ENCODE measurements around the gene OAT. TPM values are rescaled to one million over a fixed set of nuclear protein-coding genes. Genes with fewer than 3 reads are reported as not detected.

OAT gene
- polyA plus RNA-seq, 2 of the 4 experiments (the other 2 are of a cell fraction): 81.3 to 97.6 TPM

DNA sequence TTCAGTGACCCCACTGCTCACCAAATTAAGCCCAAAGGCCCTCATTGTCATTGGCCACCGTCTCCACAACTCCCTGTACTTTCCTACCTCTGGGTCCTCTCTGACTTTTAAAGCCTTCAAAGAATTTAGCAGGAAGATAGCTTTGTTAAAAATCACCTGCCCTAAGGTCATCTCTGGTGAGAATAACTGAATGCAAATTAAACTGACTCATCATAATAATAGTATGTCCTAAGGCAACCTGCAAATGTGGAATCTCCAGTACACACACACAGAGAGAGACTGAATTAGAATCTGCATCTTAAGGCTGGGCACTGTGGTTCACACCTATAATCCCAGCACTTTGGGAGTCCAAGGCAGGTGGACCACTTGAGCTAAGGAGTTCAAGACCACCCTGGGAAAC is 24.1 kb downstream of the OAT start:
- no peak overlapping the region for H3K4me2 ChIP-seq
- DNase-seq (ENCODE audit: low read depth in 1 of 2, low spot score in 1 of 2) (no peak), FAIRE-seq (no peak), ATAC-seq (no peak)
- TF ChIP-seq RAD21 (conservative IDR thresholded peaks at IDR 0.05 in 1 of 2, IDR thresholded peaks at IDR 0.05 in 1 of 2) (no peak), POLR2A (IDR thresholded peaks at IDR 0.05; ENCODE audit: low read length) (no peak), MYC (IDR thresholded peaks at IDR 0.05; ENCODE audit: borderline replicate concordance, low read length) (no peak), HOXB13 (CRISPR knock-in tag; IDR thresholded peaks at IDR 0.05; ENCODE audit: low read depth) (no peak), MAFK (IDR thresholded peaks at IDR 0.05; ENCODE audit: partially characterized antibody) (peak; percentile 79), RCOR1 (IDR thresholded peaks at IDR 0.05; ENCODE audit: low read depth, low read length) (no peak), KDM1A (IDR thresholded peaks at IDR 0.05; ENCODE audit: low read depth) (no peak)
- TF ChIP-seq, protein P1, sequence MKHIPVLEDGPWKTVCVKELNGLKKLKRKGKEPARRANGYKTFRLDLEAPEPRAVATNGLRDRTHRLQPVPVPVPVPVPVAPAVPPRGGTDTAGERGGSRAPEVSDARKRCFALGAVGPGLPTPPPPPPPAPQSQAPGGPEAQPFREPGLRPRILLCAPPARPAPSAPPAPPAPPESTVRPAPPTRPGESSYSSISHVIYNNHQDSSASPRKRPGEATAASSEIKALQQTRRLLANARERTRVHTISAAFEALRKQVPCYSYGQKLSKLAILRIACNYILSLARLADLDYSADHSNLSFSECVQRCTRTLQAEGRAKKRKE (CRISPR knock-in tag; IDR thresholded peaks at IDR 0.05; ENCODE audit: low read depth): no peak
- WGBS (ENCODE audit: missing lambda C conversion rate): 73% methylated on average over 1 of the region's 1 CpG
- ChIA-PET CTCF (interaction anchor here (1.3 to 24.7 kb wide), 3 partner anchors 10 to 428 kb away, joined by 3 to 581 read pairs (median 51); no protein-coding TSS in a partner anchor), POLR2A (no interaction called here)
- H3K27ac ChIP-seq: no peak overlapping the region
- no peak overlapping the region for H3K4me3 ChIP-seq
- no peaks in the 10 kb centered on the region for H3K9me3 ChIP-seq
- no peaks in the 10 kb centered on the region for H3K4me1 ChIP-seq

DNA sequence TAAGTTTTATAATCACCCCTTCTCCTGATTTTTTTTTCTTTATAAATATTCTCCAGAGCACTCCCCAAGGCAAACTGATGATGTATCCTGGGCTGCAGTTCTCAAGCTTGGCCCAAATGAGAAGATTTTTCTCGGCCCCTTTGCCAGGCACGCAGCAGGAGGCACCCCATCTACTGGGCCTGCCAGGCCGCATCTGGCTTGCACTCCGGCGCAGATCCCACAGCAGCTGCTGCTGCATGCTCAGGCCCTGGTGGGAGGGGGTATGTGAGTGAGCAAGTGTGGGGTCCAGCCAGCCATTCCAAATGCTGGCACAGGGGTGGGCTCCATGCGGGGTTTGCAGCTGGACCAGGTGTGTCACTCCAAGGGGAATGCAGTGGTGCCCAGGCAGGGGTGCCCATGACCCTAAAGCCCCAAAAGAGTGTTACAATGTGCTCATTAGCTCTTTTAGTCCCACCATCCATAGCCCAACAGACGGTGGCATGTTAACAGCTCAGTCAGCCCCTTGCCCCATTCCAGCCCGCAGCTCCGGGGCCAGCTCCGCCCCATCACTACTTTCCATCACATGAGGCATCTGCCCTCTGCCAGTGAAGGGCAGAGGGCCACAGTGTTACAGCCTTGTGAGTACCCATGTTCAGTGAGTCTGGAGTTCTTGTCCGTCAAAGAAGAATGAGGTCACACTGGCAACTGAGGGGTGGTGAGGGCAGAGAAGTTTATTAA is 25.9 kb downstream of the OAT start:
- no peak overlapping the region for H3K4me2 ChIP-seq
- no peaks in the 10 kb centered on the region for H3K9me3 ChIP-seq
- H3K4me3 ChIP-seq: no peak overlapping the region
- FAIRE-seq (no peak), ATAC-seq (no peak), DNase-seq (ENCODE audit: low read depth in 1 of 2, low spot score in 1 of 2) (no peak)
- TF ChIP-seq EP300 (IDR thresholded peaks at IDR 0.05) (no peak), ZFP36 (IDR thresholded peaks at IDR 0.05; ENCODE audit: borderline replicate concordance, partially characterized antibody) (no peak), TFCP2L1 (CRISPR knock-in tag; IDR thresholded peaks at IDR 0.05) (no peak), GATA3 (IDR thresholded peaks at IDR 0.05; ENCODE audit: borderline replicate concordance) (no peak), KDM1A (IDR thresholded peaks at IDR 0.05; ENCODE audit: low read depth) (no peak), ESRRA (IDR thresholded peaks at IDR 0.05; ENCODE audit: borderline replicate concordance, low read length) (no peak), MAFK (IDR thresholded peaks at IDR 0.05; ENCODE audit: partially characterized antibody) (no peak), ZSCAN20 (CRISPR knock-in tag; IDR thresholded peaks at IDR 0.05) (no peak), NPAS2 (CRISPR knock-in tag; IDR thresholded peaks at IDR 0.05; ENCODE audit: borderline replicate concordance) (no peak), POLR2AphosphoS2 (conservative IDR thresholded peaks at IDR 0.05; ENCODE audit: low read length) (no peak), SREBF2 (IDR thresholded peaks at IDR 0.05) (no peak), JUN (IDR thresholded peaks at IDR 0.05) (no peak), CBX2 (IDR thresholded peaks at IDR 0.05; ENCODE audit: borderline replicate concordance, low read depth) (no peak), TP53 (CRISPR knock-in tag; IDR thresholded peaks at IDR 0.05) (no peak), BHLHE40 (IDR thresholded peaks at IDR 0.05; ENCODE audit: low read depth, low read length) (no peak), FOSB (CRISPR knock-in tag; IDR thresholded peaks at IDR 0.05) (no peak)
- TF ChIP-seq, protein P2, sequence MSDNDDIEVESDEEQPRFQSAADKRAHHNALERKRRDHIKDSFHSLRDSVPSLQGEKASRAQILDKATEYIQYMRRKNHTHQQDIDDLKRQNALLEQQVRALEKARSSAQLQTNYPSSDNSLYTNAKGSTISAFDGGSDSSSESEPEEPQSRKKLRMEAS (IDR thresholded peaks at IDR 0.05): no peak
- TF ChIP-seq, protein P3, sequence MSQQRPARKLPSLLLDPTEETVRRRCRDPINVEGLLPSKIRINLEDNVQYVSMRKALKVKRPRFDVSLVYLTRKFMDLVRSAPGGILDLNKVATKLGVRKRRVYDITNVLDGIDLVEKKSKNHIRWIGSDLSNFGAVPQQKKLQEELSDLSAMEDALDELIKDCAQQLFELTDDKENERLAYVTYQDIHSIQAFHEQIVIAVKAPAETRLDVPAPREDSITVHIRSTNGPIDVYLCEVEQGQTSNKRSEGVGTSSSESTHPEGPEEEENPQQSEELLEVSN (IDR thresholded peaks at IDR 0.05; ENCODE audit: borderline replicate concordance, low read depth): no peak
- TF ChIP-seq, protein P4, sequence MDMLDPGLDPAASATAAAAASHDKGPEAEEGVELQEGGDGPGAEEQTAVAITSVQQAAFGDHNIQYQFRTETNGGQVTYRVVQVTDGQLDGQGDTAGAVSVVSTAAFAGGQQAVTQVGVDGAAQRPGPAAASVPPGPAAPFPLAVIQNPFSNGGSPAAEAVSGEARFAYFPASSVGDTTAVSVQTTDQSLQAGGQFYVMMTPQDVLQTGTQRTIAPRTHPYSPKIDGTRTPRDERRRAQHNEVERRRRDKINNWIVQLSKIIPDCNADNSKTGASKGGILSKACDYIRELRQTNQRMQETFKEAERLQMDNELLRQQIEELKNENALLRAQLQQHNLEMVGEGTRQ (IDR thresholded peaks at IDR 0.05): no peak
- TF ChIP-seq, protein P5, sequence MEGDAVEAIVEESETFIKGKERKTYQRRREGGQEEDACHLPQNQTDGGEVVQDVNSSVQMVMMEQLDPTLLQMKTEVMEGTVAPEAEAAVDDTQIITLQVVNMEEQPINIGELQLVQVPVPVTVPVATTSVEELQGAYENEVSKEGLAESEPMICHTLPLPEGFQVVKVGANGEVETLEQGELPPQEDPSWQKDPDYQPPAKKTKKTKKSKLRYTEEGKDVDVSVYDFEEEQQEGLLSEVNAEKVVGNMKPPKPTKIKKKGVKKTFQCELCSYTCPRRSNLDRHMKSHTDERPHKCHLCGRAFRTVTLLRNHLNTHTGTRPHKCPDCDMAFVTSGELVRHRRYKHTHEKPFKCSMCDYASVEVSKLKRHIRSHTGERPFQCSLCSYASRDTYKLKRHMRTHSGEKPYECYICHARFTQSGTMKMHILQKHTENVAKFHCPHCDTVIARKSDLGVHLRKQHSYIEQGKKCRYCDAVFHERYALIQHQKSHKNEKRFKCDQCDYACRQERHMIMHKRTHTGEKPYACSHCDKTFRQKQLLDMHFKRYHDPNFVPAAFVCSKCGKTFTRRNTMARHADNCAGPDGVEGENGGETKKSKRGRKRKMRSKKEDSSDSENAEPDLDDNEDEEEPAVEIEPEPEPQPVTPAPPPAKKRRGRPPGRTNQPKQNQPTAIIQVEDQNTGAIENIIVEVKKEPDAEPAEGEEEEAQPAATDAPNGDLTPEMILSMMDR (IDR thresholded peaks at IDR 0.05): no peak
- ChIA-PET POLR2A (interaction anchor here (1.3 kb wide), 1 partner anchor 26 kb away, joined by 3 read pairs; no protein-coding TSS in a partner anchor), CTCF (interaction anchor here (0.8 to 24.7 kb wide), 4 partner anchors 12 to 810 kb away, joined by 3 to 581 read pairs (median 27); no protein-coding TSS in a partner anchor)
- no peaks in the 10 kb centered on the region; the same call in 2 of the 3 replicates for H3K4me1 ChIP-seq
- H3K27ac ChIP-seq: no peak overlapping the region
- WGBS (ENCODE audit: missing lambda C conversion rate): 91% methylated on average over 11 of the region's 11 CpGs

All from A549 (cell line).